ENCODE data around the gene JPH4.

The JPH4 gene

DNA sequence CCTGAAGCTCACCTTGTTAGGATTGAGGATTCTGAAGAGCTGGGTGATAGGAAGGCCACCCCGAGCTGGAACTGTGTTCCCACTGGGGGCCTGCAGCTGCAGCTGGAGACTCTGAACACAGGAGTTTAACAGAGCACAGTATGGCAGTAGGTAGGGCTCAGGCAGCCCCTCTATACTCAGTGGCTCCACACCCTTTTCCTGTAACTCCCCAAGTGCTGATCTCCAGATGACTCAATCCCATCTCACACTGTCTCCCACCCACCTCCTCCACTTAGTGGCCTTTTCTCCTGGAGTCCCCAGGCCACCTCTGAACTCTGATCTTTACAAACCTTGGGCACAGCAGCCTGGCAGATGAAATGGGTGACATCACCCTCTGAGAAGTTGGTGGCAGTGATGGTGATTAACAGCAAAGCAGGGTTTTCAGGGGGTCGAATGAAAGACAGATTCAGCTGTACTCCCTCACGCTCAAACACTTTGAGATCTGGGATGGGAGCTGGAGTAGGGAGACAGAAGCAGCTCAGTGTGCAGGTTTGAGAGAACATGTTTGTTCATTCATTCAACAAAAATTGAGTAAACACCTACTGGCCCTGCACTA is 18.6 kb downstream of the JPH4 start:
- in situ Hi-C loops (cut with MboI; ENCODE audit: low pct_unique_long_range_greater_than_20kb, low sequenced_read_pairs, unreplicated experiment), result no loop called here
- TF ChIP-seq, protein P1, sequence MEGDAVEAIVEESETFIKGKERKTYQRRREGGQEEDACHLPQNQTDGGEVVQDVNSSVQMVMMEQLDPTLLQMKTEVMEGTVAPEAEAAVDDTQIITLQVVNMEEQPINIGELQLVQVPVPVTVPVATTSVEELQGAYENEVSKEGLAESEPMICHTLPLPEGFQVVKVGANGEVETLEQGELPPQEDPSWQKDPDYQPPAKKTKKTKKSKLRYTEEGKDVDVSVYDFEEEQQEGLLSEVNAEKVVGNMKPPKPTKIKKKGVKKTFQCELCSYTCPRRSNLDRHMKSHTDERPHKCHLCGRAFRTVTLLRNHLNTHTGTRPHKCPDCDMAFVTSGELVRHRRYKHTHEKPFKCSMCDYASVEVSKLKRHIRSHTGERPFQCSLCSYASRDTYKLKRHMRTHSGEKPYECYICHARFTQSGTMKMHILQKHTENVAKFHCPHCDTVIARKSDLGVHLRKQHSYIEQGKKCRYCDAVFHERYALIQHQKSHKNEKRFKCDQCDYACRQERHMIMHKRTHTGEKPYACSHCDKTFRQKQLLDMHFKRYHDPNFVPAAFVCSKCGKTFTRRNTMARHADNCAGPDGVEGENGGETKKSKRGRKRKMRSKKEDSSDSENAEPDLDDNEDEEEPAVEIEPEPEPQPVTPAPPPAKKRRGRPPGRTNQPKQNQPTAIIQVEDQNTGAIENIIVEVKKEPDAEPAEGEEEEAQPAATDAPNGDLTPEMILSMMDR (IDR thresholded peaks at IDR 0.05; ENCODE audit: extremely low read depth, insufficient read depth, missing control alignments), result no peak

DNA sequence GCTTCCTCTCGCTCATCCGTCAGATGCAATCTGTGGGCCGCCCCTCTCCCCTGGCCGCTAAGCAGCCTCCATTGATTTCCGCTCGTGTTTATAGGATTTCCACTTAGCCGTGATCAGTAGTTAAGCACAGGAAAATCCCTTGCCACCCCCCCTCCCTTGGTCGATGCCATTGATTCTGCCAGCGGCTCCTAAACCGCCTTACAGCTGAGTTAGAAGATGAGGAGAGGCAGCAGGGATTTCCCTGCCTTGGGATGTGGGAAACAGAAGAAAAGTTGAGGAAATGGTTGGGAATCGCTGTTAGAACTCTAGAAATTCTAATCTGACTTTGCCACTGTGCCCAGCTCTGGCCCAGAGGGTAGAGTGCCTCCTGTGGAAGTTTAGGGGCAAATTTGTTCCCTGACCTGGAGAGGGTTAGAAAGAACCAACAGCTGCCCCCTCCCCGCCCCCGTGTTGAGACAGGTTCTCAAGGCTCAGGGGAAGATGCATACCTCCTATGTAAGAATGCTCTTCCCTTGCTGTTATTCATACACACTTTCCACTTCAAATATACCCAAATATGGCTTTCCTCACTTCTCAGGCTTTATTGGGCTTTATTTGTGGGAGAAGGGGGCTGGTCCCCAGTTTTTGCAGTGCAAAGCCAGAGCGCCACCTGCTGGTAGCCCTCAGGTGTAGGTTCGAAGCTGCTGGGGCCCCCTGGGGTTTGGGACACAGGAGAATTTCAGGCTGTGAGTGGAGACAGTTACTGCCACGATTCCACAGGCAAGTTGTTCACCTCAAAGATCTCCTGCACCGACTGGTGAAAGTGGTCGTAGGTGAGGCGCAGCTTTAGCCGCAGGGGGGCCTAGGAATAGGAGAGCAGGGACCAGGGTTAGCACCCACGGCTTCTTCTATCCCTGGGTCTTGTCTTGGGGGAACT is 19.3 kb downstream of the JPH4 start:
- peak; percentile 60 for DNase-seq (ENCODE audit: low spot score)
- TF ChIP-seq, protein P1 (IDR thresholded peaks at IDR 0.05; ENCODE audit: extremely low read depth, insufficient read depth, missing control alignments), result peak; percentile 92
- in situ Hi-C loops (cut with MboI; ENCODE audit: low pct_unique_long_range_greater_than_20kb, low sequenced_read_pairs, unreplicated experiment), result no loop called here

More for the DNA sequence above, 18.6 kb downstream of the JPH4 start:
- no peak for DNase-seq (ENCODE audit: low spot score)

DNA sequence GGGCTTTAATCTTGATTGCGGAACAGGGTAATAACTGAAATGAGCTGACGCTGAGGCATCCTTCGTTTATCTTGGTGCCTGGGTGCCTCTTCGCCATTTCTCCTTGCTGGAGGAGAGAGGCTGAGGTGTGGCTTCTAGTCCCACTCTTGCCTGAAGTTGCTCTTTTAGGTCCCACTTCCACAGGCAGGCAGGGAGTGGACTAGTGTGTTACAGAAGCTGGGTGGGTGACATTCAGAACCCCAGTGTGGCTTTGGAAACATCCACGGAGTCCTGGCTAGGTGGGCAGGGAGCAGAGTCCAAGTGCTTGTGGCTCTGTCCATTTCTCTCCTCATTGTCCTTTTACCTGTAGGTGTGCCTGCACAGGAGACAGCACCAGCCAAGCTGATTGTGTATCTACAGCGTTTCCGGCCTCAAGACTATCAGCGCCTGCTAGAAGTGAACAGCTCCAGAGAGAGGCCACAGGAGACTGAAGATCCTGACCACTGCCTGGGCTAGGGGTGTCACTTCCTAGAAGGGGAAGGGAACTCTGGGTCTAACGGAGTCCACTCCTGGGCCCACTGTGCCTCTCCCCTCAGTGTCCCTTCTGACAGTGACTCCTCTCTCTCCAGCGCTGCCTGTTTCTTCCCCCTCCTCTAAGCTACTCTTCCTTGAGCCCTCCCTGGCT is 20.1 kb downstream of the JPH4 start:
- no peak for DNase-seq (ENCODE audit: low spot score)
- TF ChIP-seq, protein P1 (IDR thresholded peaks at IDR 0.05; ENCODE audit: extremely low read depth, insufficient read depth, missing control alignments), result no peak
- in situ Hi-C loops (cut with MboI; ENCODE audit: low pct_unique_long_range_greater_than_20kb, low sequenced_read_pairs, unreplicated experiment), result no loop called here

DNA sequence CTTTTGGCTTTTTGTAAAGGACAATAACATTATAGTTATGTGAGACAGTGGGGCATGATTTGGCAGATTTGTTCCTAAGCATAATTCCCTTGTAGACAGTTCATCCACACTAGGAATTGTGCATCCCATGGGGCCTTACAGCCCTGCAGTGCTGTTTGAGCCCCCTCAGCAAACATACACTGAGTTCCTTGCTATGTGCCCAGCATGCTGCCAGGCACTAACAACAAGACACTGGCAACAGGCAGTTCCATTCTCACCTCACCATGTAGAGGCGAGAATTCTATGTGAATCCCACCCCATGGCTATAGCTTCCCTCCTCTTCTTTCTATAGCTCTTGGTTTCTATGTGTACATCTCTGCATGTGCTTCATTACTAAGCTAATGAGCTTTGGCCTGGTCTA is 20.6 kb downstream of the JPH4 start:
- TF ChIP-seq, protein P1 (IDR thresholded peaks at IDR 0.05; ENCODE audit: extremely low read depth, insufficient read depth, missing control alignments), result no peak
- no peak for DNase-seq (ENCODE audit: low spot score)
- in situ Hi-C loops (cut with MboI; ENCODE audit: low pct_unique_long_range_greater_than_20kb, low sequenced_read_pairs, unreplicated experiment), result no loop called here

DNA sequence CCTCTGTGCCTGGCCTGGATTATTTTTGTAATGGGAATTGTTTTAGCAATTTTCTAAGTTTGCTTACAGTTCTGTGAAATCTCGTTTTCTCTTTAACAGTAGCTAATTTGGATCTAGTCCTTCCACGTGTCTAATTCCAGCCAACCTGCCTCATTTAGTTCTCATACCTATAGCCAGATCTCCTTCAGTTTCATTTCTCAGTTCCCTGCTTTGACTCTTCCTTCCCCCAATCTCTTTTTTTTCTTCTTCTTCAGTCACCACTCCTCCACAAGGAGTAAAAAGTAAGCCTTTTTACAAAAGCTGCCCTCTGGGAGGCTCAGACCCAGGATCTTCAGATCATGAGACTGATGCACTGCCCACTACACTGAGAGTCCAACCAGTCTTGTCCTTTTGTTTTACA is 21.1 kb downstream of the JPH4 start:
- TF ChIP-seq, protein P1 (IDR thresholded peaks at IDR 0.05; ENCODE audit: extremely low read depth, insufficient read depth, missing control alignments), result no peak
- DNase-seq (ENCODE audit: low spot score), result no peak
- in situ Hi-C loops (cut with MboI; ENCODE audit: low pct_unique_long_range_greater_than_20kb, low sequenced_read_pairs, unreplicated experiment), result no loop called here

DNA sequence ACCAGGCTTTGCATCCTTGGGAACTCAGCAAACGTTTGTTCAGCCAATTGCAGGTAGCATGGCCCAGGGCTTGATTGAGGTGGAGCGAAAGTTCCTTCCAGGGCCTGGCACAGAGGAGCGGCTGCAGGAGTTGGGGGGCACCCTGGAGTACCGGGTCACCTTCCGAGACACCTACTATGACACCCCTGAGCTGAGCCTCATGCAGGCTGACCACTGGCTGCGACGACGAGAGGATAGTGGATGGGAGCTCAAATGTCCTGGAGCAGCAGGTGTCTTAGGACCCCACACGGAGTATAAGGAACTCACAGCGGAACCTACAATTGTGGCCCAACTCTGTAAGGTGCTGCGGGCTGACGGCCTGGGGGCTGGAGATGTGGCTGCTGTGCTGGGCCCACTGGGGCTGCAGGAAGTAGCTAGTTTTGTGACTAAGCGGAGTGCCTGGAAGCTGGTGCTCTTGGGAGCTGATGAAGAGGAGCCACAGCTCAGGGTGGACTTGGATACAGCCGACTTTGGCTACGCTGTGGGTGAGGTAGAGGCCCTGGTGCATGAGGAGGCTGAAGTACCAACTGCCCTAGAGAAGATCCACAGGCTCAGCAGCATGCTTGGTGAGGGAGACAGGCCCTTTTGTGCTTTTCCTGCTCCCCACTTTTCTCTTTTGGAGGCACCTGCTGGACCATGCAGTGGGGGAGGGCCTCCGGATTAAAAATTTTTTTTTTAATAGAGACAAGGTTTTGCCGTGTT is 21.7 kb downstream of the JPH4 start:
- DNase-seq (ENCODE audit: low spot score), result no peak
- in situ Hi-C loops (cut with MboI; ENCODE audit: low pct_unique_long_range_greater_than_20kb, low sequenced_read_pairs, unreplicated experiment), result no loop called here
- TF ChIP-seq, protein P1 (IDR thresholded peaks at IDR 0.05; ENCODE audit: extremely low read depth, insufficient read depth, missing control alignments), result no peak

Data from GM13977 (cell line).